Naive thymus-derived CD4-positive, alpha-beta T cell (primary cell): ENCODE results near the gene PSAT1. TPM values are rescaled to one million over a fixed set of nuclear protein-coding genes. Genes with fewer than 3 reads are reported as not detected.

Experiments used
- ATAC-seq: fragments of 150-1000 bp; cut with Tn5 transposase; 2 replicates; pipeline ENCODE4 v1.10.0; 2021; ENCODE audit warnings: mild to moderate bottlenecking, moderate library complexity
- CTCF ChIA-PET: fragments of 350-600 bp; sonication (Branson Sonifier 250); formaldehyde crosslinking; loops from one replicate; lab custom pipeline; 2021; ENCODE audit warnings: antibody characterized with exemption; lab: Charles Lee
- POLR2A ChIA-PET: fragments of 350-600 bp; sonication (Branson Sonifier 250); formaldehyde crosslinking; loops from one replicate; lab custom pipeline; 2021; ENCODE audit warnings: antibody characterized with exemption, inconsistent platforms; lab: Charles Lee
- DNase-seq, 9 donors: peaks; one replicate each; pipeline versions ENCODE4 v3.0.0 to v3.0.0-alpha.2; 2020 to 2022; ENCODE audit warnings: mixed read lengths in 1 of 9
- H3K27ac ChIP-seq: one replicate; pipeline ENCODE4 v1.7.0; 2013; ENCODE audit warnings: mild to moderate bottlenecking, low read depth, low read length, moderate library complexity
- H3K27me3 ChIP-seq, 2 donors: one replicate each; pipeline ENCODE4 v1.7.0; 2013; ENCODE audit warnings: low read length in 2 of 2, mild to moderate bottlenecking in 2 of 2, moderate library complexity in 2 of 2; ENCODE audit not compliant: control insufficient read depth in 2 of 2, insufficient read depth in 2 of 2
- H3K36me3 ChIP-seq, 3 experiments: 1 replicate in 2 of 3; 2 replicates in 1 of 3; pipeline ENCODE4 v1.7.0; 2013; ENCODE audit warnings: low read length in 3 of 3, mild to moderate bottlenecking in 3 of 3, moderate library complexity in 1 of 3; ENCODE audit not compliant: insufficient read depth in 3 of 3, control insufficient read depth in 2 of 3
- H3K4me1 ChIP-seq, 2 donors: one replicate each; pipeline ENCODE4 v1.7.0; 2013; ENCODE audit warnings: low read length in 2 of 2, mild to moderate bottlenecking in 2 of 2, moderate library complexity in 1 of 2; ENCODE audit not compliant: control insufficient read depth in 2 of 2, insufficient read depth in 2 of 2
- H3K4me3 ChIP-seq: 2 replicates; pipeline ENCODE4 v1.7.0; 2013; ENCODE audit warnings: mild to moderate bottlenecking, low read length
- H3K9me3 ChIP-seq, 3 experiments: 1 replicate in 2 of 3; 2 replicates in 1 of 3; pipeline ENCODE4 v1.7.0; 2013; ENCODE audit warnings: low read length in 3 of 3; ENCODE audit not compliant: control insufficient read depth in 2 of 3
- H3K27ac Mint-ChIP-seq, 9 donors: one replicate each; pipeline ENCODE4 v1.8.0; 2020 to 2022; ENCODE audit warnings: mixed read lengths in 9 of 9, mild to moderate bottlenecking in 8 of 9, moderate library complexity in 5 of 9, inconsistent platforms in 2 of 9
- H3K27me3 Mint-ChIP-seq, 5 donors: one replicate each; pipeline ENCODE4 v1.8.0; 2021 to 2022; ENCODE audit warnings: mixed read lengths in 5 of 5, mild to moderate bottlenecking in 1 of 5
- H3K36me3 Mint-ChIP-seq, 5 donors: one replicate each; pipeline ENCODE4 v1.8.0; 2020 to 2022; ENCODE audit warnings: mixed read lengths in 5 of 5, mild to moderate bottlenecking in 3 of 5, inconsistent platforms in 1 of 5
- H3K4me1 Mint-ChIP-seq, 7 donors: one replicate each; pipeline ENCODE4 v1.8.0; 2020 to 2022; ENCODE audit warnings: mixed read lengths in 7 of 7, mild to moderate bottlenecking in 3 of 7, inconsistent platforms in 1 of 7
- H3K4me3 Mint-ChIP-seq, 10 donors: one replicate each; pipeline ENCODE4 v1.8.0; 2020 to 2022; ENCODE audit warnings: mild to moderate bottlenecking in 10 of 10, mixed read lengths in 10 of 10, moderate library complexity in 6 of 10, inconsistent platforms in 2 of 10
- H3K9me3 Mint-ChIP-seq, 11 donors: one replicate each; pipeline ENCODE4 v1.8.0; 2020 to 2022; ENCODE audit warnings: mixed read lengths in 11 of 11, mild to moderate bottlenecking in 4 of 11, inconsistent platforms in 1 of 11, moderate library complexity in 1 of 11
- intact Hi-C, 2 donors: fragments of 100-400 bp; cut with micrococcal nuclease; formaldehyde crosslinking; loops; one replicate each; pipeline ENCODE4 v1.15.1; 2023
- polyA plus RNA-seq, 2 donors: library from polyadenylated mRNA; unstranded; fragments of 300-500 nt; fragmentation: Illumina TruSeq; gene quantifications; one replicate each; pipeline ENCODE4 v1.2.3, GENCODE V29; 2021
- total RNA-seq, 6 experiments: library from RNA in 5 of 6; stranded (reverse) in 5 of 6; gene quantifications; 1 replicate in 5 of 6; 2 replicates in 1 of 6; pipeline ENCODE4 v1.2.3 and lab custom pipeline; 2021 to 2026

The PSAT1 gene
- total and polyA plus RNA-seq, 7 experiments from 2014 or later: 1.6 to 65.2 (median 10.3) TPM

GRCh38 chr9:78291240-78291925, 5.5 kb upstream of the PSAT1 start:
- no peak overlapping the region for H3K27ac ChIP-seq
- Mint-ChIP-seq H3K27me3 (peaks cover 0 to under 1% (median 0%) of the 10 kb centered on the region in 5 donors), H3K9me3 (peaks cover 0 to 2% (median 0%) of the 10 kb centered on the region in 11 donors), H3K4me3 (no peak overlapping the region), H3K27ac (no peak overlapping the region), H3K4me1 (peaks cover 9 to 26% (median 22%) of the 10 kb centered on the region in 7 donors), H3K36me3 (no peaks in the 10 kb centered on the region)
- no peaks in the 10 kb centered on the region for H3K27me3 ChIP-seq
- ChIA-PET POLR2A (no interaction called here), CTCF (no interaction called here)
- no peaks in the 10 kb centered on the region for H3K36me3 ChIP-seq
- ATAC-seq (no peak), DNase-seq (no peak)
- H3K4me1 ChIP-seq: peaks cover 0 to 2% of the 10 kb centered on the region in 2 donors
- intact Hi-C loops: loop anchor here in 1 of 2 donors (10.0 kb wide), 1 partner anchor 157 kb away; no protein-coding TSS in a partner anchor
- H3K9me3 ChIP-seq: no peaks in the 10 kb centered on the region
- H3K4me3 ChIP-seq: no peak overlapping the region

GRCh38 chr9:78292026-78292425, 4.9 kb upstream of the PSAT1 start:
- CTCF ChIA-PET: no interaction called here
- Mint-ChIP-seq H3K27me3 (no peaks in the 10 kb centered on the region), H3K4me3 (no peak overlapping the region), H3K4me1 (peaks cover 11 to 30% (median 25%) of the 10 kb centered on the region in 7 donors), H3K27ac (peak overlapping the region in 1 of 9 donors; percentile 29), H3K9me3 (peaks cover 0 to 2% (median 0%) of the 10 kb centered on the region in 11 donors), H3K36me3 (no peaks in the 10 kb centered on the region)
- Histone ChIP-seq H3K36me3 (no peaks in the 10 kb centered on the region), H3K4me3 (no peak overlapping the region), H3K9me3 (no peaks in the 10 kb centered on the region), H3K27me3 (no peaks in the 10 kb centered on the region), H3K27ac (no peak overlapping the region), H3K4me1 (peaks cover 0 to 3% of the 10 kb centered on the region in 2 donors)
- intact Hi-C loops: loop anchor here in 1 of 2 donors (10.0 kb wide), 1 partner anchor 157 kb away; no protein-coding TSS in a partner anchor
- ATAC-seq: no peak
- no peak for DNase-seq
- POLR2A ChIA-PET: no interaction called here

GRCh38 chr9:78292716-78293497, 4.0 kb upstream of the PSAT1 start:
- Mint-ChIP-seq H3K36me3 (no peaks in the 10 kb centered on the region), H3K4me1 (peaks cover 16 to 34% (median 27%) of the 10 kb centered on the region in 7 donors), H3K9me3 (peaks cover 0 to 2% (median 0%) of the 10 kb centered on the region in 11 donors), H3K27me3 (peaks cover 0 to 5% (median 0%) of the 10 kb centered on the region in 5 donors), H3K27ac (peak overlapping the region in 7 of 9 donors; percentile 2 to 74 (median 53)), H3K4me3 (peak overlapping the region; percentile 6 to 82 (median 72))
- DNase-seq (peak in 1 of 9 donors; percentile 12), ATAC-seq (no peak)
- H3K27ac ChIP-seq: no peak overlapping the region
- H3K9me3 ChIP-seq: no peaks in the 10 kb centered on the region
- POLR2A ChIA-PET: no interaction called here
- H3K4me3 ChIP-seq: no peak overlapping the region
- CTCF ChIA-PET: no interaction called here
- H3K27me3 ChIP-seq: no peaks in the 10 kb centered on the region
- H3K4me1 ChIP-seq: peaks cover 0 to 3% of the 10 kb centered on the region in 2 donors
- no peaks in the 10 kb centered on the region for H3K36me3 ChIP-seq
- intact Hi-C loops: loop anchor here in 1 of 2 donors (10.0 kb wide), 1 partner anchor 158 kb away; no protein-coding TSS in a partner anchor

GRCh38 chr9:78294290-78295176, 2.4 kb upstream of the PSAT1 start:
- H3K4me1 Mint-ChIP-seq: peaks cover 21 to 47% (median 39%) of the 10 kb centered on the region in 7 donors

GRCh38 chr9:78295177-78295575, 1.7 kb upstream of the PSAT1 start:
- ChIA-PET CTCF (no interaction called here), POLR2A (interaction anchor here (0.7 kb wide), 1 partner anchor 94 kb away, joined by 3 read pairs; no protein-coding TSS in a partner anchor)
- no peak overlapping the region for H3K27ac ChIP-seq
- Mint-ChIP-seq H3K4me1 (peaks cover 21 to 50% (median 43%) of the 10 kb centered on the region in 7 donors), H3K4me3 (peak overlapping the region in 7 of 10 donors; percentile 25 to 94 (median 91)), H3K27me3 (peaks cover 0 to 5% (median 0%) of the 10 kb centered on the region in 5 donors), H3K27ac (peak overlapping the region in 1 of 9 donors; percentile 28), H3K9me3 (peaks cover 0 to 2% (median 0%) of the 10 kb centered on the region in 11 donors), H3K36me3 (peaks cover 0 to 5% (median 2%) of the 10 kb centered on the region in 5 donors)
- intact Hi-C loops: loop anchor here (5.0 to 10.0 kb wide), 2 partner anchors 160 to 1118 kb away; partner anchors contain the start of gene VPS13A (in 1 of the 2)
- peaks cover 4 to 8% of the 10 kb centered on the region in 2 donors for H3K4me1 ChIP-seq
- DNase-seq (no peak), ATAC-seq (no peak)
- no peaks in the 10 kb centered on the region for H3K36me3 ChIP-seq
- H3K27me3 ChIP-seq: no peaks in the 10 kb centered on the region
- no peaks in the 10 kb centered on the region for H3K9me3 ChIP-seq
- no peak overlapping the region for H3K4me3 ChIP-seq

More at GRCh38 chr9:78294290-78295176, 2.4 kb upstream of the PSAT1 start:
- Histone ChIP-seq H3K27ac (no peak overlapping the region), H3K36me3 (no peaks in the 10 kb centered on the region), H3K4me1 (peaks cover 4 to 8% of the 10 kb centered on the region in 2 donors), H3K4me3 (no peak overlapping the region), H3K27me3 (no peaks in the 10 kb centered on the region), H3K9me3 (no peaks in the 10 kb centered on the region)
- ChIA-PET CTCF (no interaction called here), POLR2A (no interaction called here)
- ATAC-seq (no peak), DNase-seq (no peak)
- H3K9me3 Mint-ChIP-seq: peaks cover 0 to 2% (median 0%) of the 10 kb centered on the region in 11 donors
- peaks cover 0 to 2% (median 0%) of the 10 kb centered on the region in 5 donors for H3K36me3 Mint-ChIP-seq
- H3K27ac Mint-ChIP-seq: peak overlapping the region in 3 of 9 donors; percentile 28 to 41 (median 29)
- peaks cover 0 to 5% (median 0%) of the 10 kb centered on the region in 5 donors for H3K27me3 Mint-ChIP-seq
- intact Hi-C loops: loop anchor here (5.0 to 10.0 kb wide), 2 partner anchors 160 to 1117 kb away; partner anchors contain the start of gene VPS13A (in 1 of the 2)
- peak overlapping the region in 5 of 10 donors; percentile 25 to 94 (median 51) for H3K4me3 Mint-ChIP-seq
